Measurements from ENCODE around the gene ZNF155.
"Not testable (repeated sequence)": the region's sequence is repeated elsewhere in the genome, so short reads cannot be mapped to it uniquely, and the experiment has no call there.

GRCh38 chr19:43949803-43950202 lies 34.2 kb upstream of the ZNF155 start:
- TF ChIP-seq RAD21 (conservative IDR thresholded peaks at IDR 0.05); CTCF (IDR thresholded peaks at IDR 0.05; ENCODE audit: poor library complexity, severe bottlenecking); EP300 (conservative IDR thresholded peaks at IDR 0.05; ENCODE audit: poor library complexity, severe bottlenecking); EZH2 (IDR thresholded peaks at IDR 0.05; ENCODE audit: borderline replicate concordance, insufficient read depth, low read length, poor library complexity, severe bottlenecking); POLR2AphosphoS5 (IDR thresholded peaks at IDR 0.05); SMC3 (conservative IDR thresholded peaks at IDR 0.05; ENCODE audit: poor library complexity); REST (IDR thresholded peaks at IDR 0.05; ENCODE audit: borderline replicate concordance); TAF1 (IDR thresholded peaks at IDR 0.05; ENCODE audit: low read depth); MXI1 (conservative IDR thresholded peaks at IDR 0.05; ENCODE audit: poor library complexity, severe bottlenecking): not testable (repeated sequence)
